Measurements from ENCODE around the gene ELMO1. TPM values are rescaled to one million over a fixed set of nuclear protein-coding genes. Genes with fewer than 3 reads are reported as not detected.

The ELMO1 gene
- total RNA-seq, 1 experiment from 2014 or later, result 1.1 TPM

DNA sequence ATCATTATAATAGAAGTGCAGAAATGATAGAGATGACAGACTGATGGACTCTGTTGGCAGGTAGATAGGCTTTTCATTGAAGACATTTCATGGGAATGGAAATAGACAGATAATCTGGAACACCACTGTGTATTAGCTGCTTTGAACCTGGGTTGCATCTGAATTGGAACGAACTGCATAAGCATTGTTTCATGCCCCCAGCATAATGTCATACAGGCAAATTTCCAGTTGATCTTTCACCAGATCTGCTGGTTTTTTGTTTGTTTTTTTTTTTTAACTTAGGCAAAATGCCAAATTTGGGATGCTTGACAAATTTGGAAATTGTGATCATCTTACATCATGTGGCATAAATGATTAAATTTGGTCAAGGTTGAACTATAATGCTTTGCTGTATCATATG, 552.2 kb downstream of the ELMO1 start:
- H2AFZ ChIP-seq (ENCODE audit: low read depth, low read length, poor library complexity, severe bottlenecking), result no peak overlapping the region
- ChIA-PET RAD21 (ENCODE audit: low non-redundant PET in 1 of 2, low total read pairs in 2 of 2, uncharacterized antibody in 2 of 2, unreplicated experiment in 2 of 2) (no interaction called here), POLR2A (no interaction called here), CTCF (no interaction called here)
- H3K9ac ChIP-seq (ENCODE audit: low read length), result no peak overlapping the region
- no peaks in the 10 kb centered on the region for H3K79me2 ChIP-seq (ENCODE audit: insufficient read depth, low read length)
- TF ChIP-seq, protein P1, sequence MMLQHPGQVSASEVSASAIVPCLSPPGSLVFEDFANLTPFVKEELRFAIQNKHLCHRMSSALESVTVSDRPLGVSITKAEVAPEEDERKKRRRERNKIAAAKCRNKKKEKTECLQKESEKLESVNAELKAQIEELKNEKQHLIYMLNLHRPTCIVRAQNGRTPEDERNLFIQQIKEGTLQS (IDR thresholded peaks at IDR 0.05), result no peak
- TF ChIP-seq, protein P2, sequence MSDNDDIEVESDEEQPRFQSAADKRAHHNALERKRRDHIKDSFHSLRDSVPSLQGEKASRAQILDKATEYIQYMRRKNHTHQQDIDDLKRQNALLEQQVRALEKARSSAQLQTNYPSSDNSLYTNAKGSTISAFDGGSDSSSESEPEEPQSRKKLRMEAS (IDR thresholded peaks at IDR 0.05), result no peak
- TF ChIP-seq, protein P3, sequence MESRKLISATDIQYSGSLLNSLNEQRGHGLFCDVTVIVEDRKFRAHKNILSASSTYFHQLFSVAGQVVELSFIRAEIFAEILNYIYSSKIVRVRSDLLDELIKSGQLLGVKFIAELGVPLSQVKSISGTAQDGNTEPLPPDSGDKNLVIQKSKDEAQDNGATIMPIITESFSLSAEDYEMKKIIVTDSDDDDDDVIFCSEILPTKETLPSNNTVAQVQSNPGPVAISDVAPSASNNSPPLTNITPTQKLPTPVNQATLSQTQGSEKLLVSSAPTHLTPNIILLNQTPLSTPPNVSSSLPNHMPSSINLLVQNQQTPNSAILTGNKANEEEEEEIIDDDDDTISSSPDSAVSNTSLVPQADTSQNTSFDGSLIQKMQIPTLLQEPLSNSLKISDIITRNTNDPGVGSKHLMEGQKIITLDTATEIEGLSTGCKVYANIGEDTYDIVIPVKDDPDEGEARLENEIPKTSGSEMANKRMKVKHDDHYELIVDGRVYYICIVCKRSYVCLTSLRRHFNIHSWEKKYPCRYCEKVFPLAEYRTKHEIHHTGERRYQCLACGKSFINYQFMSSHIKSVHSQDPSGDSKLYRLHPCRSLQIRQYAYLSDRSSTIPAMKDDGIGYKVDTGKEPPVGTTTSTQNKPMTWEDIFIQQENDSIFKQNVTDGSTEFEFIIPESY (IDR thresholded peaks at IDR 0.05; ENCODE audit: extremely low read depth, insufficient replicate concordance, low read length), result no peak
- TF ChIP-seq ZNF274 (IDR thresholded peaks at IDR 0.05; ENCODE audit: low read depth, low read length), result no peak
- no peak for TF ChIP-seq TCF7L2 (IDR thresholded peaks at IDR 0.05; ENCODE audit: borderline replicate concordance, extremely low read depth, insufficient read depth, insufficient read length)
- TF ChIP-seq FOSL1 (IDR thresholded peaks at IDR 0.05; ENCODE audit: low read depth), result no peak
- no peak for TF ChIP-seq SIN3A (IDR thresholded peaks at IDR 0.05; ENCODE audit: low read depth)
- TF ChIP-seq SP1 (IDR thresholded peaks at IDR 0.05; ENCODE audit: low read depth), result no peak
- TF ChIP-seq POLR2AphosphoS5 (IDR thresholded peaks at IDR 0.05; ENCODE audit: low read depth, low read length), result no peak
- TF ChIP-seq, protein P4, sequence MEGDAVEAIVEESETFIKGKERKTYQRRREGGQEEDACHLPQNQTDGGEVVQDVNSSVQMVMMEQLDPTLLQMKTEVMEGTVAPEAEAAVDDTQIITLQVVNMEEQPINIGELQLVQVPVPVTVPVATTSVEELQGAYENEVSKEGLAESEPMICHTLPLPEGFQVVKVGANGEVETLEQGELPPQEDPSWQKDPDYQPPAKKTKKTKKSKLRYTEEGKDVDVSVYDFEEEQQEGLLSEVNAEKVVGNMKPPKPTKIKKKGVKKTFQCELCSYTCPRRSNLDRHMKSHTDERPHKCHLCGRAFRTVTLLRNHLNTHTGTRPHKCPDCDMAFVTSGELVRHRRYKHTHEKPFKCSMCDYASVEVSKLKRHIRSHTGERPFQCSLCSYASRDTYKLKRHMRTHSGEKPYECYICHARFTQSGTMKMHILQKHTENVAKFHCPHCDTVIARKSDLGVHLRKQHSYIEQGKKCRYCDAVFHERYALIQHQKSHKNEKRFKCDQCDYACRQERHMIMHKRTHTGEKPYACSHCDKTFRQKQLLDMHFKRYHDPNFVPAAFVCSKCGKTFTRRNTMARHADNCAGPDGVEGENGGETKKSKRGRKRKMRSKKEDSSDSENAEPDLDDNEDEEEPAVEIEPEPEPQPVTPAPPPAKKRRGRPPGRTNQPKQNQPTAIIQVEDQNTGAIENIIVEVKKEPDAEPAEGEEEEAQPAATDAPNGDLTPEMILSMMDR (IDR thresholded peaks at IDR 0.05 in 2 of 3, conservative IDR thresholded peaks at IDR 0.05 in 1 of 3; ENCODE audit: borderline replicate concordance in 1 of 3, insufficient read depth in 1 of 3, low read depth in 2 of 3, low read length in 2 of 3), result no peak
- TF ChIP-seq, protein P5, sequence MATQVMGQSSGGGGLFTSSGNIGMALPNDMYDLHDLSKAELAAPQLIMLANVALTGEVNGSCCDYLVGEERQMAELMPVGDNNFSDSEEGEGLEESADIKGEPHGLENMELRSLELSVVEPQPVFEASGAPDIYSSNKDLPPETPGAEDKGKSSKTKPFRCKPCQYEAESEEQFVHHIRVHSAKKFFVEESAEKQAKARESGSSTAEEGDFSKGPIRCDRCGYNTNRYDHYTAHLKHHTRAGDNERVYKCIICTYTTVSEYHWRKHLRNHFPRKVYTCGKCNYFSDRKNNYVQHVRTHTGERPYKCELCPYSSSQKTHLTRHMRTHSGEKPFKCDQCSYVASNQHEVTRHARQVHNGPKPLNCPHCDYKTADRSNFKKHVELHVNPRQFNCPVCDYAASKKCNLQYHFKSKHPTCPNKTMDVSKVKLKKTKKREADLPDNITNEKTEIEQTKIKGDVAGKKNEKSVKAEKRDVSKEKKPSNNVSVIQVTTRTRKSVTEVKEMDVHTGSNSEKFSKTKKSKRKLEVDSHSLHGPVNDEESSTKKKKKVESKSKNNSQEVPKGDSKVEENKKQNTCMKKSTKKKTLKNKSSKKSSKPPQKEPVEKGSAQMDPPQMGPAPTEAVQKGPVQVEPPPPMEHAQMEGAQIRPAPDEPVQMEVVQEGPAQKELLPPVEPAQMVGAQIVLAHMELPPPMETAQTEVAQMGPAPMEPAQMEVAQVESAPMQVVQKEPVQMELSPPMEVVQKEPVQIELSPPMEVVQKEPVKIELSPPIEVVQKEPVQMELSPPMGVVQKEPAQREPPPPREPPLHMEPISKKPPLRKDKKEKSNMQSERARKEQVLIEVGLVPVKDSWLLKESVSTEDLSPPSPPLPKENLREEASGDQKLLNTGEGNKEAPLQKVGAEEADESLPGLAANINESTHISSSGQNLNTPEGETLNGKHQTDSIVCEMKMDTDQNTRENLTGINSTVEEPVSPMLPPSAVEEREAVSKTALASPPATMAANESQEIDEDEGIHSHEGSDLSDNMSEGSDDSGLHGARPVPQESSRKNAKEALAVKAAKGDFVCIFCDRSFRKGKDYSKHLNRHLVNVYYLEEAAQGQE (IDR thresholded peaks at IDR 0.05; ENCODE audit: low read depth), result no peak
- no peak for TF ChIP-seq ZFX (IDR thresholded peaks at IDR 0.05)
- H3K4me1 ChIP-seq (ENCODE audit: control insufficient read depth in 1 of 2, insufficient read depth in 2 of 2, low read length in 2 of 2), result no peaks in the 10 kb centered on the region
- no TSS peak for BruUV-seq (replicated peaks)
- no peak for DNase-seq (ENCODE audit: low read depth, low spot score)
- no peak overlapping the region for H3K4me3 ChIP-seq (replicated peaks in 1 of 2; ENCODE audit: low read depth in 1 of 2, low read length in 2 of 2)
- no peaks in the 10 kb centered on the region for H3K9me3 ChIP-seq (ENCODE audit: control insufficient read depth in 1 of 2, insufficient read depth in 1 of 2, low read depth in 1 of 2, low read length in 2 of 2)
- intact Hi-C loops (cut with micrococcal nuclease), result no loop called here
- H3K9me2 ChIP-seq (ENCODE audit: insufficient read depth), result no peaks in the 10 kb centered on the region
- H3K4me2 ChIP-seq (ENCODE audit: low read length), result no peak overlapping the region
- no peak for ATAC-seq
- no peaks in the 10 kb centered on the region for H3K27me3 ChIP-seq (ENCODE audit: insufficient read depth, low read length)
- no peak overlapping the region for H3K27ac ChIP-seq (ENCODE audit: low read depth, low read length)
- H4K20me1 ChIP-seq (ENCODE audit: insufficient read depth), result no peaks in the 10 kb centered on the region
- H3K36me3 ChIP-seq (ENCODE audit: control insufficient read depth in 1 of 2, insufficient read depth in 2 of 2, low read length in 2 of 2), result no peaks in the 10 kb centered on the region
